OCI-LY7 (cell line): ENCODE results near the gene BCL7A.

Experiments
- EZH2phosphoT487 ChIP-seq: fragments of 200-600 bp; sonication (generic); IDR thresholded peaks from 2 replicates; pipeline ENCODE4 v1.6.1; 2018; ENCODE audit warnings: low read depth, borderline replicate concordance, mild to moderate bottlenecking, mixed run types, antibody characterized with exemption, low read length, moderate library complexity, mixed read lengths
- TF ChIP-seq, protein P1 (sequence below): fragments of 200-600 bp; sonication (generic); conservative IDR thresholded peaks from 2 replicates; pipeline ENCODE4 v1.5.1; 2014; ENCODE audit warnings: mild to moderate bottlenecking, antibody characterized with exemption, low read length, moderate library complexity, mixed read lengths

DNA sequence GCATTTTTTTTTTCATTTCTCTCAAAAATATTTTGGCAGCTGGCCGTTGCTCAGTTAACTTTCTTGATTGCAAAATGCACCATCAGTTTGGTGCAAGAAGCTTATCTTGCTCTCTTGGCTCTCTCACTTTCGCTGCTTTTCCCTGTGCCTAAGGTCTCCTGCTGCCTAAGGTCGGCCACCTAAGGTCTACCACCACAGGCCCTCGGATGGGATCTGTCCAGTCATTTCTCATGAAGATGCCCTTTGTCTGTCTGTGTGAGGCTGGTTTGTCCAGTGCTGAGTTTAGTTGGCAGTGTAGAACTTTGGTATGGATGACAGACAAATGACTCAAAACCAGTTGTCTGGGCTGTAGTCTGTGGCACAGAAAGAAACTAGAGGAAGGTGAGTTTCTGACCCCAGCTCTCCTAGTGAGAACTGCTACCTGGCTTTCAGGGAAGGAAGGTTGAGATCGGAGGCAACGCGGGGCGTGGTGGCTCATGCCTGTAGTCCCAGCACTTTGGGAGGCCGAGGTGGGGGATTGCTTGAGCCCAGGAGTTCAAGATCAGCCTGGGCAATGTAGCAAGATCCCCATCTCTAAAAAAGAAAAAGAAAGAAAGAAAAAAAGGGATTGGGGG is 59.5 kb downstream of the BCL7A start:
- TF ChIP-seq, protein P1, sequence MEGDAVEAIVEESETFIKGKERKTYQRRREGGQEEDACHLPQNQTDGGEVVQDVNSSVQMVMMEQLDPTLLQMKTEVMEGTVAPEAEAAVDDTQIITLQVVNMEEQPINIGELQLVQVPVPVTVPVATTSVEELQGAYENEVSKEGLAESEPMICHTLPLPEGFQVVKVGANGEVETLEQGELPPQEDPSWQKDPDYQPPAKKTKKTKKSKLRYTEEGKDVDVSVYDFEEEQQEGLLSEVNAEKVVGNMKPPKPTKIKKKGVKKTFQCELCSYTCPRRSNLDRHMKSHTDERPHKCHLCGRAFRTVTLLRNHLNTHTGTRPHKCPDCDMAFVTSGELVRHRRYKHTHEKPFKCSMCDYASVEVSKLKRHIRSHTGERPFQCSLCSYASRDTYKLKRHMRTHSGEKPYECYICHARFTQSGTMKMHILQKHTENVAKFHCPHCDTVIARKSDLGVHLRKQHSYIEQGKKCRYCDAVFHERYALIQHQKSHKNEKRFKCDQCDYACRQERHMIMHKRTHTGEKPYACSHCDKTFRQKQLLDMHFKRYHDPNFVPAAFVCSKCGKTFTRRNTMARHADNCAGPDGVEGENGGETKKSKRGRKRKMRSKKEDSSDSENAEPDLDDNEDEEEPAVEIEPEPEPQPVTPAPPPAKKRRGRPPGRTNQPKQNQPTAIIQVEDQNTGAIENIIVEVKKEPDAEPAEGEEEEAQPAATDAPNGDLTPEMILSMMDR = no peak
- no peak for TF ChIP-seq EZH2phosphoT487
